CD4-positive, CD25-positive, alpha-beta regulatory T cell (primary cell): ENCODE data around the gene NFKBIB. TPM values are rescaled to one million over a fixed set of nuclear protein-coding genes. Genes with fewer than 3 reads are reported as not detected.

Experiments used
- ATAC-seq, 2 donors: fragments of 150-1000 bp; cut with Tn5 transposase; one replicate each; pipeline ENCODE4 v1.10.0; 2021; ENCODE audit warnings: low read depth in 2 of 2, moderate number of reproducible peaks in 2 of 2, moderate library complexity in 1 of 2
- DNase-seq, 3 donors: peaks; one replicate each; pipeline versions ENCODE4 v3.0.0 to v3.0.0-alpha.2; 2012 to 2022; ENCODE audit warnings: mixed read lengths in 1 of 3
- H3K27ac ChIP-seq: one replicate; pipeline ENCODE4 v1.7.0; 2013; ENCODE audit warnings: mild to moderate bottlenecking, low read length; ENCODE audit not compliant: insufficient read depth, poor library complexity, severe bottlenecking
- H3K27me3 ChIP-seq: one replicate; pipeline ENCODE4 v1.7.0; 2013; ENCODE audit warnings: low read length; ENCODE audit not compliant: control insufficient read depth, insufficient read depth
- H3K36me3 ChIP-seq: one replicate; pipeline ENCODE4 v1.7.0; 2013; ENCODE audit warnings: mild to moderate bottlenecking, low read length, moderate library complexity; ENCODE audit not compliant: control insufficient read depth, insufficient read depth
- H3K4me1 ChIP-seq: 2 replicates; pipeline ENCODE4 v1.7.0; 2013; ENCODE audit warnings: mild to moderate bottlenecking, low read length; ENCODE audit not compliant: insufficient read depth, control insufficient read depth, poor library complexity, severe bottlenecking
- H3K4me3 ChIP-seq: one replicate; pipeline ENCODE4 v1.7.0; 2013; ENCODE audit warnings: low read depth, mild to moderate bottlenecking, low read length, moderate library complexity
- H3K9me3 ChIP-seq, 2 experiments: 1 replicate in 1 of 2; 2 replicates in 1 of 2; pipeline ENCODE4 v1.7.0; 2013; ENCODE audit warnings: low read length in 2 of 2, mild to moderate bottlenecking in 1 of 2, moderate library complexity in 1 of 2; ENCODE audit not compliant: control insufficient read depth in 2 of 2
- H3K27ac Mint-ChIP-seq, 3 donors: one replicate each; pipeline ENCODE4 v1.8.0; 2020 to 2022; ENCODE audit warnings: mild to moderate bottlenecking in 3 of 3, mixed read lengths in 3 of 3, moderate library complexity in 2 of 3
- H3K27me3 Mint-ChIP-seq: one replicate; pipeline ENCODE4 v1.8.0; 2022; ENCODE audit warnings: mild to moderate bottlenecking, mixed read lengths
- H3K36me3 Mint-ChIP-seq: one replicate; pipeline ENCODE4 v1.8.0; 2020; ENCODE audit warnings: mixed read lengths
- H3K4me1 Mint-ChIP-seq, 4 donors: one replicate each; pipeline ENCODE4 v1.8.0; 2020 to 2022; ENCODE audit warnings: mixed read lengths in 4 of 4, mild to moderate bottlenecking in 1 of 4
- H3K4me3 Mint-ChIP-seq, 4 donors: one replicate each; pipeline ENCODE4 v1.8.0; 2020 to 2022; ENCODE audit warnings: mild to moderate bottlenecking in 4 of 4, mixed read lengths in 4 of 4, moderate library complexity in 3 of 4
- H3K9me3 Mint-ChIP-seq, 7 donors: one replicate each; pipeline ENCODE4 v1.8.0; 2020 to 2022; ENCODE audit warnings: mixed read lengths in 7 of 7, mild to moderate bottlenecking in 3 of 7, moderate library complexity in 2 of 7
- polyA plus RNA-seq, 4 donors: library from polyadenylated mRNA; unstranded; fragments of 300-500 nt; fragmentation: Illumina TruSeq; gene quantifications; one replicate each; pipeline ENCODE4 v1.2.3, GENCODE V29; 2021
- total RNA-seq: library from RNA; stranded (reverse); gene quantifications from one replicate; pipeline ENCODE4 v1.2.3, GENCODE V29; 2022

NFKBIB gene
- total and polyA plus RNA-seq, 5 donors from 2014 or later = 9.0 to 57.7 (median 12.5) TPM

DNA sequence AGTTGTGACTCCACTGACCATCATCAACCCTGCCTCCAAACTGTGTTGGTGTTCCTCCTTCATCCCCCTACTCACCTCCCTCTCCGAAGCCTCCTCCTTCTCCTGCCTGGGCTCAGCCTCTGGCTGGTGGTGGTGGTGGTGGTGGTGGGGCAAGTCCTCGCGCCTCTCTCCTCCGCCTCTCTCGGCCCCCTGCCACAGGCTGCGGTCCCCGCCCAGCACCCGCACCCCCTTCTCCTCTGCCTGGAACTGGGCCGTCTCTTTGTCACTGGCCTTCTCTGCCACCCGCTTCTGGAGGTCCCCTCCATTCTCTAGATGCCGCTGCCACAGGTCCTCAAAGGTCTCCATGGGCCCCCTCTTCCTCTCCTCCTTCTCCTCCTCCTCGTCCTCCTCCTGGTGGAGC lies 10.7 kb downstream of the NFKBIB start:
- Mint-ChIP-seq H3K4me1 (peaks cover 0 to 14% (median 2%) of the 10 kb centered on the region in 4 donors), H3K27me3 (no peaks in the 10 kb centered on the region), H3K36me3 (peaks cover 9% of the 10 kb centered on the region), H3K27ac (peak overlapping the region in 1 of 3 donors; percentile 11), H3K9me3 (no peaks in the 10 kb centered on the region), H3K4me3 (peak overlapping the region in 1 of 4 donors; percentile 35)
- no peaks in the 10 kb centered on the region for H3K4me1 ChIP-seq
- no peak for ATAC-seq
- no peak overlapping the region for H3K4me3 ChIP-seq
- no peak for DNase-seq
- no peak overlapping the region for H3K27ac ChIP-seq
- H3K36me3 ChIP-seq = peaks cover 20% of the 10 kb centered on the region
- H3K9me3 ChIP-seq = no peaks in the 10 kb centered on the region
- H3K27me3 ChIP-seq = no peaks in the 10 kb centered on the region

DNA sequence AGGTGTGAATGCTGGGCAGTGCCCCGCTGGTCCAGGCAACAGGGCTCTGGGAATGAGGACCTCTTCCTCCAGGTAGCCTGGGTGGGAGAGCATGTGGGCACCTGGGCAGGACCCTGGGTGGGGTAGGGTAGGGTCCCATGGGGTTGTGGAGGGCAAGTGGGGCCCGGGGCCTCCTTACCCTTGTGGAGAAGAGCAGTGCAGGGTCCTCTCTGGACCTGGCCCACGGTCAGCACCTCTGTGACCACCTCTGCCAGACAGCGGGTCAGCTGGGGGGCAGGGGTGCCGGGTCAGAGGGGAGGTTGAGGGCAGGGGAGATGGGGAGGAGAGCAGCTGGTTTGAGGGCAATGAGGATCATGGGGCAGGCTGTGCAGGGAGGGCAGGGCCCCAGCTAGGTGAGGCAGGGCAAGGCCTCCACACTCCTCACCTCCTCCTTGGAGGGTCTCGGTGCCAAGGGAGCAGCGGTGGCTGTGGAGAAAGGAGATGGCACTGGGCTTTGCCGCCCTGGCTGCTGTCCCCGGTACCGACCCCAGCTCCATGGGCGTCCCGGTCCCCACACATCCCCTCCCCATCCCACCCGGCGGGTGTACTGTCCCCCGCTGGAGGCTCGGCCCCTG lies 11.7 kb downstream of the NFKBIB start:
- Mint-ChIP-seq H3K36me3 (peaks cover 9% of the 10 kb centered on the region), H3K27me3 (no peaks in the 10 kb centered on the region), H3K4me1 (peaks cover 0 to 14% (median 2%) of the 10 kb centered on the region in 4 donors), H3K9me3 (no peaks in the 10 kb centered on the region), H3K4me3 (peak overlapping the region in 1 of 4 donors; percentile 10), H3K27ac (no peak overlapping the region)
- DNase-seq (no peak), ATAC-seq (no peak)
- Histone ChIP-seq H3K4me3 (no peak overlapping the region), H3K9me3 (no peaks in the 10 kb centered on the region), H3K27ac (no peak overlapping the region), H3K27me3 (no peaks in the 10 kb centered on the region), H3K4me1 (no peaks in the 10 kb centered on the region), H3K36me3 (peaks cover 16% of the 10 kb centered on the region)

DNA sequence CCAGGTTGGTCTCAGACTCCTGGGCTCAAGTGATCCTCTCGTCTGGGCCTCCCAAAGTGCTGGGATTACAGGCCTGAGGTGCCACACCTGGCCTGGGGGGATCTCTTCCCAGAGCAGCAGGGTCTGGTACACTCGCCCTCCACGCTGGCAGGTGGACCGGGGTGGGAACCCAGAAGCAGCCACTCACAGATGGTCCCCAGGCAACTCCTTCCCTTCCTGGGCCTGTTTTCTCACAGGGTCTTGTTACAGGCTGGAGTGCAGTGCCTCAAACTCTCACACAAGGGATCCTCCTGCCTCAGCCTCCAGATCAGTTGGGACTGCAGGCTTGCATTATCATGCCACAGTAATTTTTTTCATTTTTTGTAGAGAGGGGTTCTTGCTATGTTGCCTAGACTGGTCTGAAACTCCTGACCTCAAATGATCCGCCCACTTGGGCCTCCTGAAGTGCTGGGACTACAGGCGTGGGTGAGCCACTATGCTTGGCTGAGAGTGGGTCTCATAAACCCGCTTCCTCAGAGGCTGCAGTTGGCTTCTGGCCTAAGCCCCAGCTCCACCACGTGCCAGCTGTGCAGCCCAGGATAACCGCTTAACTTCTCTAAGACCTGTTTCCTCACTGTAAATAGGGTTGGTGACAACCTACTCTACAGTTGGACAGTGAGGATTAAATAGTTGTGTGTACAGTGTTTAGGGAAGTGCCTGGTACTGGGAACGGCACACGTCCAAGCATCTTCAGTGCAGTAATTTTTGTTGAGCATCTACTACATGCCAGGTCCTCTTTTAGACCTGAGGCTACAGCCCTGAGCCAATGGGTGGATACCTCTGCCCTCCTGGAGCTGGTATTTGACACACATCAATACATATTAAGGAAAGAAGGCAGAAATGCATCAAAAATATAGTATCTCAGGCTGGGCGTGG lies 13.1 kb downstream of the NFKBIB start:
- no peak overlapping the region for H3K27ac Mint-ChIP-seq
- no peak overlapping the region for H3K4me3 Mint-ChIP-seq
- H3K9me3 ChIP-seq = no peaks in the 10 kb centered on the region
- no peak for DNase-seq
- H3K4me1 ChIP-seq = no peaks in the 10 kb centered on the region
- no peaks in the 10 kb centered on the region for H3K27me3 Mint-ChIP-seq
- H3K27ac ChIP-seq = no peak overlapping the region
- no peak overlapping the region for H3K4me3 ChIP-seq
- ATAC-seq = no peak
- peaks cover 5% of the 10 kb centered on the region for H3K36me3 Mint-ChIP-seq
- no peaks in the 10 kb centered on the region for H3K27me3 ChIP-seq
- H3K4me1 Mint-ChIP-seq = peaks cover 0 to 14% (median 2%) of the 10 kb centered on the region in 4 donors
- no peaks in the 10 kb centered on the region for H3K9me3 Mint-ChIP-seq
- peaks cover 9% of the 10 kb centered on the region for H3K36me3 ChIP-seq

DNA sequence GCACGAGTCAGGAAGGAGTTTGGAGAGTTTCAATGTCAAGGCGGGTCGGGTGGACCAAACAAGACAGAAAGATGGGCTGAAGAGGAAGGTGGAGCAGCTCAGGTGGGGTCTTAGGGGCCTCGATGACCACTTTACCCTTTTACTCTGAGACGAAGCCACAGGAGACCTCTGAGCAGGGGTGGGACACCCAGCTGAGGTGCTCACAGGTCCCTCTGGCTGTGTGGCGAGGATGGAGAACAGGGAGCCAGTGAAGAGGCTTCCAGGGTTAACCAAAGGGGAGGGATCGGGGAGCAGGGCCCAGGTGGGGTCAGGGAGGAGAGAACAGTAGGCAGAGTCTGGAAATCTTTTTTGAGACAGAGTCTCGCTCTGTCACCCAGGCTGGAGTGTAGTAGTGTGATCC lies 14.2 kb downstream of the NFKBIB start:
- no peak for DNase-seq
- Mint-ChIP-seq H3K4me3 (no peak overlapping the region), H3K36me3 (no peaks in the 10 kb centered on the region), H3K4me1 (peaks cover 0 to 9% (median 2%) of the 10 kb centered on the region in 4 donors), H3K9me3 (no peaks in the 10 kb centered on the region), H3K27ac (peak overlapping the region in 1 of 3 donors; percentile 59), H3K27me3 (no peaks in the 10 kb centered on the region)
- Histone ChIP-seq H3K36me3 (peaks cover under 1% of the 10 kb centered on the region), H3K27ac (no peak overlapping the region), H3K4me3 (no peak overlapping the region), H3K9me3 (no peaks in the 10 kb centered on the region), H3K4me1 (no peaks in the 10 kb centered on the region), H3K27me3 (no peaks in the 10 kb centered on the region)
- ATAC-seq = no peak

DNA sequence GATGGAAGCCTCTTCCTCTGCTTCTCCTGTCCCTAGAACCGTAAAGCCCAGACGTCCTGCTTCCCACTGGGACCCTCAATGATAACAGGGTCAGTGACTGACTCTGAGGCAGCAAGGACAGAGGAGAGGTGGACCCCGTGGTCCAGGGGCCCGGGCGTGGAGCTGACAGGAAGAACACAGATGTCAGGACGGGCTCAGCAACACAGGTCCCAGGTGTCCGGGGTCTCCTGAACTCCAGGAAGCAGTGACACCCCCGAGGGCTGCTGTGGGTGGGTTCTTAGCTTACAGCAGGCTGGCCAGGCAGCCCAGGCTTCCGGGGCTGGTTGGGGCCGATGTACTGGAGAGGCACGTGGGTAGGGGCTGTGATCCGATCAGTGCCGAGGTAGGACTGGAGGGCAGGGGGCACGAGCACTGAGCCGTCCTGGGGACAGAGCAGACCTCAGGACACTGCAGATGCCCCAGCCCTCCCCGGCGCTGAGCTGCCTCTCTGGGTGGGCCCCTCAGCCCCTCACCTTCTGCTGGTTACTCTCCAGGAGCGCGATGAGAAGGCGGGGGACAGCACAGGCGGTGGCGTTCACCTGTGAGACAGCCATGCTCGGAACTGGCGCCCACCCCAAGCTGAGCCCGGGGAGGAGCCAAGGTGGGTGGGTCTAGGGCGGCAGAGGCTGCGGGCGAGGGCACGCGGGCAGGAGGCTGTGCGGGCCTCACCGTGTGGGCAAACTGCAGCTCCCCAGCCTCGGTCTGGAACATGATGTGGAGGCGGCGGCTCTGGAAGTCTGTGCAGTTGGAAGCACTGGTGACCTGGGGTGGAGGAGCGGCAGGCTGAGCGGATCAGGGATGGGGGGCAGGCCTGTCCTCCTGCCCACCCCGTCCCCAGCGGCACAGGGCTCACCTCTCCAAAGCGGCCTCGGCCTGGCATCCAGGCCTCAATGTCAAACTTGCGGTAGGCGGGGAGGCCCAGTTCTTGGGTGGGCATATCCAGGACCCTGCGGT lies 15.9 kb downstream of the NFKBIB start:
- no peaks in the 10 kb centered on the region for H3K9me3 ChIP-seq
- no peak overlapping the region for H3K4me3 ChIP-seq
- no peak overlapping the region for H3K4me3 Mint-ChIP-seq
- DNase-seq (no peak), ATAC-seq (no peak)
- H3K4me1 Mint-ChIP-seq = peaks cover 0 to 4% (median 2%) of the 10 kb centered on the region in 4 donors
- no peaks in the 10 kb centered on the region for H3K9me3 Mint-ChIP-seq
- no peaks in the 10 kb centered on the region for H3K27me3 ChIP-seq
- H3K27ac ChIP-seq = no peak overlapping the region
- H3K27ac Mint-ChIP-seq = no peak overlapping the region
- H3K36me3 Mint-ChIP-seq = peaks cover 3% of the 10 kb centered on the region
- H3K27me3 Mint-ChIP-seq = no peaks in the 10 kb centered on the region
- no peaks in the 10 kb centered on the region for H3K4me1 ChIP-seq
- H3K36me3 ChIP-seq = no peaks in the 10 kb centered on the region

DNA sequence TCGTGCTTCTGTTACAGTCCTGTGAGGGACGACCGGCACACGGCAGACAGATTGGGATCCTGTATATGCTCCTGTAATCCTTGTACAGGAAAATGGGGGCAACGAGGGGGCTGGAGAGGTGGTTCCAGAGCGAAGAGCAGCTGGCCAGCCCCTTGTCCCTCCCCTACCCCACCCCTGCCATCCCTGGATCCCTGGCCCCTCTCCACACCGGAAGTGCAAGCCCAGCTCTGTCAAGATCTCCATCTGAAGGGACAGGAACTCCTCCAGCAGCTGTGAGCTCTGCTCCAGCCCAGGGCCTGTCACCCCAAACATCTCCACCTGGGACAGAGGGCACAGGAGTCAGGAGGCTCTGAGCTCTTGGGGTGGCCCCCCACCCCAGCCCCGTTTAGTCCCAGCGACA lies 17.7 kb downstream of the NFKBIB start:
- no peaks in the 10 kb centered on the region for H3K9me3 Mint-ChIP-seq
- no peak for DNase-seq
- H3K27ac Mint-ChIP-seq = no peak overlapping the region
- ATAC-seq = peak in 1 of 2 donors; percentile 10
- Histone ChIP-seq H3K4me1 (no peaks in the 10 kb centered on the region), H3K9me3 (no peaks in the 10 kb centered on the region), H3K27me3 (no peaks in the 10 kb centered on the region), H3K27ac (no peak overlapping the region), H3K4me3 (no peak overlapping the region), H3K36me3 (no peaks in the 10 kb centered on the region)
- H3K36me3 Mint-ChIP-seq = peaks cover 12% of the 10 kb centered on the region
- no peaks in the 10 kb centered on the region for H3K27me3 Mint-ChIP-seq
- no peaks in the 10 kb centered on the region for H3K4me1 Mint-ChIP-seq
- H3K4me3 Mint-ChIP-seq = no peak overlapping the region

DNA sequence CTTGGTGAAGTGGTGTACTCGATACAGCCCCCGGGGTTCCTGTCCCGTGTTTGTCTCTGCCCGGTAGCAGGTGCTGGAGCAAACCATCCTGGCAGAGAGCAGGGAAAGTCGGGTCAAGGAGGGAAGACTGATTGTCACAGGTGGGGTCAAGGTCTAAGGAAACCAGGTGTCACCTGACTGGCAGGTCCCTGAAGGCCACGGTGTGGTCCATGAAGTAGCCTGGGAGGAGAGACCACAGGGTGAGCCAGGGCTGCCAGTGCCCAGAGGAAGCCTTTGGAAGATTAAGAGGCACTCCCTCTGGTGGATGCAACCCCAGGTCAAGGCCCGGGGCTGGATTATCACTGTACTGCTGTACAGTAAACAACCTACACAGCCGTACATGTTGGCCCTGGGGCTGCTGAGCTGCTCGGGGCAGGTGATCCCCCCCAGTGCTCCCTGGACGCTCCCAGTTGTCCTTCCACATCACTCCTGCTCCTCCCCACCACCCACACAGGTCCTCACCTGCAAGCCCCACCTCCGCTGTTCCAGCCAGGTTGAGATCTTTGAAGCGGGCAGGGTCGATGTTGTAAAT lies 18.2 kb downstream of the NFKBIB start:
- Mint-ChIP-seq H3K4me3 (no peak overlapping the region), H3K27me3 (no peaks in the 10 kb centered on the region), H3K36me3 (peaks cover 12% of the 10 kb centered on the region), H3K9me3 (no peaks in the 10 kb centered on the region), H3K27ac (no peak overlapping the region), H3K4me1 (no peaks in the 10 kb centered on the region)
- no peaks in the 10 kb centered on the region for H3K36me3 ChIP-seq
- DNase-seq (no peak), ATAC-seq (peak in 1 of 2 donors; percentile 10)
- no peaks in the 10 kb centered on the region for H3K27me3 ChIP-seq
- no peak overlapping the region for H3K4me3 ChIP-seq
- no peaks in the 10 kb centered on the region for H3K4me1 ChIP-seq
- no peaks in the 10 kb centered on the region for H3K9me3 ChIP-seq
- H3K27ac ChIP-seq = no peak overlapping the region
